ENCODE results near the gene RASSF5. TPM values are rescaled to one million over a fixed set of nuclear protein-coding genes. Genes with fewer than 3 reads are reported as not detected.

Gene RASSF5
- polyA plus RNA-seq, 1 donor (not counting 4 experiments of a cell fraction or from before 2014, with no cell fraction given) = 2.4 TPM

DNA sequence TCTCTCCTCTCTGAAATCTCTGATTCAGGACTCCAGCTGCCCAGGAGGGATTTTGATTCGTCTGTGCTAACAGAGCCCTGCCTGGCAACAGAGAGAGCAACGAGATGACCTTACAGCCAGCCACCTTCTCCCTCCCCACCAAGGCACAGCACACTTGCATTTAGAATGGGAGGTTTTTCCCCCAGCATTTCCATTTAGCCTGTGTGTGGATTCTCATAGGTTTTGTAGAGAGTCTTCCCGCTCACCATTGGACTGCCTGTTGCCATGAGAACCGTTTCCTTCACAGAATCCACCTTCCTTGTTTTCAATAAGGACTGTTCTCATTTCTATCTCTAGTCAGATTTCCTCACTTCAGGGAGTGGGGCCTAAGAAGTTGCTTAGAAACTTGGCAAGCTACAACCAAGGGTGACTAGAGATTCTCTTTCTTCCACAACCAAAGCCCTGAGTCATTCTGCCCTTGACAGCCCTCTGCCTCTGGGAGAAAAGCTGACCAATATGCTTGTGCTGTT lies 42.8 kb upstream of the RASSF5 start:
- Histone ChIP-seq H3K27me3 (ENCODE audit: control insufficient read depth, extremely low read depth, insufficient read depth, low read length) (no peaks in the 10 kb centered on the region), H3K27ac (ENCODE audit: control insufficient read depth, insufficient read depth, low read length) (no peak overlapping the region), H3K9me3 (ENCODE audit: control insufficient read depth, low read depth, low read length) (no peaks in the 10 kb centered on the region), H3K9me1 (ENCODE audit: control insufficient read depth, extremely low read depth, insufficient read depth, low read length) (no peaks in the 10 kb centered on the region), H4K20me1 (ENCODE audit: control insufficient read depth, extremely low read depth, insufficient read depth, low read length) (no peaks in the 10 kb centered on the region), H2AFZ (ENCODE audit: control insufficient read depth, low read length) (no peak overlapping the region), H3K4me2 (ENCODE audit: control insufficient read depth, extremely low read depth, insufficient read depth, low read depth, low read length) (no peak overlapping the region), H3K4me3 (ENCODE audit: control insufficient read depth in 2 of 3, extremely low read depth in 1 of 3, insufficient read depth in 2 of 3, low read depth in 1 of 3, low read length in 3 of 3) (no peak overlapping the region), H3K4me1 (ENCODE audit: control insufficient read depth, extremely low read depth, insufficient read depth, low read length) (peaks cover 25% of the 10 kb centered on the region), H3K36me3 (ENCODE audit: control insufficient read depth in 2 of 2, extremely low read depth in 1 of 2, insufficient read depth in 2 of 2, low read length in 2 of 2) (peaks cover 4 to 9% of the 10 kb centered on the region in 2 experiments), H3K79me2 (ENCODE audit: control insufficient read depth, insufficient read depth, low read length) (no peaks in the 10 kb centered on the region), H3K9ac (ENCODE audit: control insufficient read depth, extremely low read depth, insufficient read depth, low read length) (no peak overlapping the region)
- FAIRE-seq (no peak), DNase-seq (ENCODE audit: low read depth, low spot score) (no peak)
- TF ChIP-seq, protein P1, sequence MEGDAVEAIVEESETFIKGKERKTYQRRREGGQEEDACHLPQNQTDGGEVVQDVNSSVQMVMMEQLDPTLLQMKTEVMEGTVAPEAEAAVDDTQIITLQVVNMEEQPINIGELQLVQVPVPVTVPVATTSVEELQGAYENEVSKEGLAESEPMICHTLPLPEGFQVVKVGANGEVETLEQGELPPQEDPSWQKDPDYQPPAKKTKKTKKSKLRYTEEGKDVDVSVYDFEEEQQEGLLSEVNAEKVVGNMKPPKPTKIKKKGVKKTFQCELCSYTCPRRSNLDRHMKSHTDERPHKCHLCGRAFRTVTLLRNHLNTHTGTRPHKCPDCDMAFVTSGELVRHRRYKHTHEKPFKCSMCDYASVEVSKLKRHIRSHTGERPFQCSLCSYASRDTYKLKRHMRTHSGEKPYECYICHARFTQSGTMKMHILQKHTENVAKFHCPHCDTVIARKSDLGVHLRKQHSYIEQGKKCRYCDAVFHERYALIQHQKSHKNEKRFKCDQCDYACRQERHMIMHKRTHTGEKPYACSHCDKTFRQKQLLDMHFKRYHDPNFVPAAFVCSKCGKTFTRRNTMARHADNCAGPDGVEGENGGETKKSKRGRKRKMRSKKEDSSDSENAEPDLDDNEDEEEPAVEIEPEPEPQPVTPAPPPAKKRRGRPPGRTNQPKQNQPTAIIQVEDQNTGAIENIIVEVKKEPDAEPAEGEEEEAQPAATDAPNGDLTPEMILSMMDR (optimal IDR thresholded peaks at IDR 0.05 in 1 of 3, IDR thresholded peaks at IDR 0.05 in 1 of 3, conservative IDR thresholded peaks at IDR 0.05 in 1 of 3; ENCODE audit: extremely low read depth in 1 of 3, insufficient read depth in 2 of 3, low read length in 3 of 3) = no peak
- TF ChIP-seq EZH2 (IDR thresholded peaks at IDR 0.05; ENCODE audit: low read length) = no peak
- dilution Hi-C loops (cut with MboI; ENCODE audit: extremely low pct_ligation_motif_present, low sequenced_read_pairs) = no loop called here

- dilution Hi-C loops (cut with MboI; ENCODE audit: extremely low pct_ligation_motif_present, low sequenced_read_pairs) = no loop called here
- TF ChIP-seq, protein P1 (optimal IDR thresholded peaks at IDR 0.05 in 1 of 3, IDR thresholded peaks at IDR 0.05 in 1 of 3, conservative IDR thresholded peaks at IDR 0.05 in 1 of 3; ENCODE audit: extremely low read depth in 1 of 3, insufficient read depth in 2 of 3, low read length in 3 of 3) = no peak
- no peak for TF ChIP-seq EZH2 (IDR thresholded peaks at IDR 0.05; ENCODE audit: low read length)
- DNase-seq (ENCODE audit: low read depth, low spot score) (no peak), FAIRE-seq (no peak)
- no peaks in the 10 kb centered on the region for H3K9me3 ChIP-seq (ENCODE audit: control insufficient read depth, low read depth, low read length)
- H3K4me1 ChIP-seq (ENCODE audit: control insufficient read depth, extremely low read depth, insufficient read depth, low read length) = peaks cover 35% of the 10 kb centered on the region
- no peaks in the 10 kb centered on the region for H3K79me2 ChIP-seq (ENCODE audit: control insufficient read depth, insufficient read depth, low read length)
- H3K27me3 ChIP-seq (ENCODE audit: control insufficient read depth, extremely low read depth, insufficient read depth, low read length) = no peaks in the 10 kb centered on the region
- H3K9me1 ChIP-seq (ENCODE audit: control insufficient read depth, extremely low read depth, insufficient read depth, low read length) = no peaks in the 10 kb centered on the region
- no peak overlapping the region for H3K4me3 ChIP-seq (ENCODE audit: control insufficient read depth in 2 of 3, extremely low read depth in 1 of 3, insufficient read depth in 2 of 3, low read depth in 1 of 3, low read length in 3 of 3)
- H3K4me2 ChIP-seq (ENCODE audit: control insufficient read depth, extremely low read depth, insufficient read depth, low read depth, low read length) = no peak overlapping the region
- H4K20me1 ChIP-seq (ENCODE audit: control insufficient read depth, extremely low read depth, insufficient read depth, low read length) = no peaks in the 10 kb centered on the region
- peaks cover 4 to 5% of the 10 kb centered on the region in 2 experiments for H3K36me3 ChIP-seq (ENCODE audit: control insufficient read depth in 2 of 2, extremely low read depth in 1 of 2, insufficient read depth in 2 of 2, low read length in 2 of 2)
- no peak overlapping the region for H2AFZ ChIP-seq (ENCODE audit: control insufficient read depth, low read length)
- H3K27ac ChIP-seq (ENCODE audit: control insufficient read depth, insufficient read depth, low read length) = no peak overlapping the region
- H3K9ac ChIP-seq (ENCODE audit: control insufficient read depth, extremely low read depth, insufficient read depth, low read length) = no peak overlapping the region
These were observed 41.4 kb upstream of the RASSF5 start for GRCh38 chr1:206465951-206466350.

Measured in keratinocyte (primary cell).